T-helper 17 cell (primary cell): ENCODE data around the gene UGDH. TPM values are rescaled to one million over a fixed set of nuclear protein-coding genes. Genes with fewer than 3 reads are reported as not detected.

ENCODE experiments used
- ATAC-seq: fragments of 150-1000 bp; cut with Tn5 transposase; 2 replicates; pipeline ENCODE4 v1.10.0; 2021; ENCODE audit warnings: mild to moderate bottlenecking, moderate library complexity
- DNase-seq, 3 donors: peaks; one replicate each; pipeline versions ENCODE4 v3.0.0 to v3.0.0-alpha.2; 2020 to 2021
- H3K9me3 ChIP-seq: one replicate; pipeline ENCODE4 v1.7.0; 2013; ENCODE audit warnings: low read length, mild to moderate bottlenecking; ENCODE audit not compliant: control insufficient read depth, poor library complexity, severe bottlenecking
- H3K27ac Mint-ChIP-seq: one replicate; pipeline ENCODE4 v1.8.0; 2022; ENCODE audit warnings: mild to moderate bottlenecking, moderate library complexity, mixed read lengths
- H3K27me3 Mint-ChIP-seq: one replicate; pipeline ENCODE4 v1.8.0; 2022; ENCODE audit warnings: mixed read lengths
- H3K36me3 Mint-ChIP-seq: one replicate; pipeline ENCODE4 v1.8.0; 2022; ENCODE audit warnings: low read depth, mixed read lengths
- H3K4me1 Mint-ChIP-seq: one replicate; pipeline ENCODE4 v1.8.0; 2022; ENCODE audit warnings: mild to moderate bottlenecking, mixed read lengths
- H3K4me3 Mint-ChIP-seq: one replicate; pipeline ENCODE4 v1.8.0; 2022; ENCODE audit warnings: mild to moderate bottlenecking, moderate library complexity, mixed read lengths
- total RNA-seq, 4 donors: library from RNA in 2 of 4; stranded (reverse) in 2 of 4; gene quantifications; one replicate each; pipeline ENCODE4 v1.2.3 and lab custom pipeline; 2022 to 2026

UGDH gene
- total RNA-seq, 2 donors from 2014 or later = 6.1 to 11.3 TPM

DNA sequence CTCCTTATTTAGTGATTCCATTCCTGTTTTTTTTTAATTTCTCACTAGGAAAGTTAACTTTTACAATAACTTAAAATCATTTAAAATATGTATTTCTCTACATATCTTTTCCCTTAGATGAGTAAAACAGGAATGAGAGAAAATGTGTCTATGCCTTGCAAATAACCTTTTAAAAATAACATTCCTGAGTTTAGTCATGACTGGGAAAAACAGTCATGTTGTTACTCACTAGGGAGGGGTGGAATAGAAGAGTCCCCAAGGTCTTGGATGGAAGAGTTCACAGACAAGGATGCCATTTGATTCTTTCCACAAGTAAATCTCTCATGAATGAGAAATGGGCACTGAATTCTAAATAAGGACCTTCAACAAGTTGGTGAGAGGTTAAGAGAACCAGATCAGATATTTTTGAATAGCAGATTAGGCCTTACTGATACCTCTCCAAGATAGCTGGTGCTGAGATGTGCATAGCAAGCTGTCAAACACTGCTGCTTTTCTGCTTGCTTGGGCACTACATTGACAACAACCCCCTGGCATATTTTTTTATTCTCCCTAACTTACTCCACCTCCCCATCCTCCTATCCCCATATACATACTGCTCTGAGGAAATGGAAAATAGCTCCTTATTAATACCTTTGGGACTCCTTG is 25.1 kb downstream of the UGDH start:
- H3K4me3 Mint-ChIP-seq = no peak overlapping the region
- DNase-seq = no peak

DNA sequence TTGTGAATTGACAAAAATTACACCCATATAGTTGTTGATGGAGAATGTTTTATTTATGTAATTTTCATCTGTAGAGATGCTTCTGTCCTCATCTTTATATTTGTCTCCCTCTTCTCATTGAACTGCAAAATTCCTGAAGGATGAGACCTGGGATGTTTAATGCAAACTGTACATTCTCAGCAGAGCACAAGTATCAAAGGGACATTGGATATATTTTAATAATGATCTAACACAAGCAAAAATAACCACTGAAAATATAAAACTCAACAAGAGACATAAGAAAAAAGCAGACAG is 28.6 kb downstream of the UGDH start:
- ATAC-seq (no peak), DNase-seq (no peak)
- H3K36me3 Mint-ChIP-seq = peaks cover 5% of the 10 kb centered on the region
- H3K27ac Mint-ChIP-seq = no peak overlapping the region
- no peaks in the 10 kb centered on the region for H3K27me3 Mint-ChIP-seq
- no peaks in the 10 kb centered on the region for H3K9me3 ChIP-seq
- H3K4me1 Mint-ChIP-seq = peaks cover 2% of the 10 kb centered on the region
- H3K4me3 Mint-ChIP-seq = no peak overlapping the region

More for the DNA sequence above, 25.1 kb downstream of the UGDH start:
- H3K9me3 ChIP-seq = no peaks in the 10 kb centered on the region
- H3K36me3 Mint-ChIP-seq = peaks cover 7% of the 10 kb centered on the region
- H3K27ac Mint-ChIP-seq = peak overlapping the region; percentile 8
- H3K4me1 Mint-ChIP-seq = no peaks in the 10 kb centered on the region
- no peaks in the 10 kb centered on the region for H3K27me3 Mint-ChIP-seq
- no peak for ATAC-seq

DNA sequence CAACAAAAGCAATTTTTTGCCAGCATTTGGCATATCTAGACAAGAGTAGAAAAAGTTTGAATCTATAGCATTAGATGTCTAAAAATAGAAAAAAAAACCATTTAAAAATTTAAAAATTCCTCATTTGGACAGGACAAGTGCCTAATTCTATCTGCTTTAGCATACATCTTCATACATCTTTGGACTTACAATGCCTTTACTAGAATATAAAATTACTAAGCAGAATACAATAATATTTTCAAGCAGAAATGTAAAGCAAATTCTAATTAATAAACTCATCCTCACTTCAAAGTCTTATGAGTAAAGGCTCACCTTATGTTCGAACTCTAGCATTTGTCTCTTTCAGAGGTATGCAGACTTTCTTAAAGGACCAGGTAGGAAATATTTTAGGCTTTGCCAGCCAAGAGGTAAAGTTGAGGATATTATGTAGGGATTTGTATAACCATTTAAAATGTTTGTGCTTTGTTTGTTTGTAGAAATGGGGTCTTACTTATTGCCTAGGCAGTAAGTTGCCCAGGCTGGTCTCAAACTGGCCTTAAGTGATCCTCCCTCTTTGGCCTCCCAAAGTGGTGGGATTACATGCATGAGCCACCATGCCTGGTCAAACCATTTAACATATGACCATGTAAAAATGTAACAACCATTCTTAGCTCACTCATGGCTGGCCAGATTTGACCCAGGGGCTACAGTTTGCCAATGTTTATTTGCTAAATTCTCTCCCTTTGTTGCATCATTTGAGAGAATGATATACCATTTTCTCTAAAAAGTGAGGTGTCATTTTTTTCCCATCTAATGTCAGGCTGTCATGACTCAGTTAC is 29.1 kb downstream of the UGDH start:
- Mint-ChIP-seq H3K4me1 (peaks cover 2% of the 10 kb centered on the region), H3K36me3 (peaks cover 5% of the 10 kb centered on the region), H3K27ac (no peak overlapping the region), H3K4me3 (no peak overlapping the region), H3K27me3 (no peaks in the 10 kb centered on the region)
- DNase-seq (no peak), ATAC-seq (no peak)
- no peaks in the 10 kb centered on the region for H3K9me3 ChIP-seq

DNA sequence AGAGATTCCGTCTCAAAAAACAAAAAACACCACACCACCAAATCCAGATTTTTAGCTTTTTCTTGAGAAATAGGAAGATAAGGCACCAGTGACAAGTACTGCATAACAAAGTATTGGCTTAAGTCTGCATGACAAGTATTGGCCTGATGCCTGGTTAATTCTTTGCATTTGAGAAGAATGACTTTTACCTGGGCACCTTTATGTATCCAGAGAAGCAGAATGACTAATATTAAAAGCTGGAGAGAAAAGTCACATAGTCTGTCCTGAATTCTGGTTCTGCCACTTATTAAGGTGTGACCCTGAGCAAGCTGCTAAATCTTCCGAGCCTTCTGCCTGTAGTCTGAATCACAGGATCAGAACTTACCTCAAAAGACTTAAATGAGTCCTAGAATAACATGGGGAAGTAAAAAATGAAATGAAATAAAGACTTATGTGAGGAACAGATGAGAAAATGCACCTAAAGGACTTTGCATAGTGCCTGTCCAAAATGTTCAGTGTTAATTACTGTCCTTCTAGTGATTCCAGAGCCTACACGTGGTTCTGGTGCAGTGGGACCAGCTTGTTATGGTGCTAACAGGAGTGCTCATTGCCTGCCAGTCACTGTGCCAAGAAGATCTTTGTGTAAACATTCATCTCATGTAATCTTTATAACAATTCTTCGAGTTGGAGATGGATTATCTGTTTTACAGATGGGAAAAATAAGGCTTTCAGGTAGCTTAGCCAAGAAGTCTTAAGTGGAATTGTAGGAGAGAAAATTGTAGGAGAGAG is 31.6 kb downstream of the UGDH start:
- Mint-ChIP-seq H3K4me3 (no peak overlapping the region), H3K36me3 (peaks cover 2% of the 10 kb centered on the region), H3K27ac (no peak overlapping the region), H3K27me3 (no peaks in the 10 kb centered on the region), H3K4me1 (peaks cover 3% of the 10 kb centered on the region)
- no peaks in the 10 kb centered on the region for H3K9me3 ChIP-seq
- no peak for ATAC-seq
- no peak for DNase-seq

DNA sequence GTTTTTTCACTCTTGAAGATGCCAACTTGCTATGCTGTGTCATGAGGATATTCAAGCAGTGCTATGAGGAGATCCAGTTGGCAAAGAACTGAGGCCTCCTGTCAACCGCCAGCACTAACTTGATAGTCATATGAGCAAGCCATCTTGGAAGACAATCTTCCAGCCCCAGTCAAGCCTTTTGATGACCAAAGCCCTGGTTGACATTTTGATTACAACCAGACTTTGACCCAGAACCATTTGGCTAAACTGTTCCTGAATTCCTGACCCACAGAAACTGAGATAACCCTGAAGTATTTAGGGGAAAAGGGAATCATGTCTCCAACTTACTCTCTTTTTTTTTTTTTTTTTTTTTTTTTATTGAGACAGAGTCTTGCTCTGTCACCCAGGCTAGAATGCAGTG is 32.9 kb downstream of the UGDH start:
- no peak overlapping the region for H3K4me3 Mint-ChIP-seq
- H3K36me3 Mint-ChIP-seq = no peaks in the 10 kb centered on the region
- H3K4me1 Mint-ChIP-seq = peaks cover 6% of the 10 kb centered on the region
- no peaks in the 10 kb centered on the region for H3K27me3 Mint-ChIP-seq
- H3K9me3 ChIP-seq = no peaks in the 10 kb centered on the region
- H3K27ac Mint-ChIP-seq = no peak overlapping the region
- DNase-seq = no peak
- no peak for ATAC-seq

DNA sequence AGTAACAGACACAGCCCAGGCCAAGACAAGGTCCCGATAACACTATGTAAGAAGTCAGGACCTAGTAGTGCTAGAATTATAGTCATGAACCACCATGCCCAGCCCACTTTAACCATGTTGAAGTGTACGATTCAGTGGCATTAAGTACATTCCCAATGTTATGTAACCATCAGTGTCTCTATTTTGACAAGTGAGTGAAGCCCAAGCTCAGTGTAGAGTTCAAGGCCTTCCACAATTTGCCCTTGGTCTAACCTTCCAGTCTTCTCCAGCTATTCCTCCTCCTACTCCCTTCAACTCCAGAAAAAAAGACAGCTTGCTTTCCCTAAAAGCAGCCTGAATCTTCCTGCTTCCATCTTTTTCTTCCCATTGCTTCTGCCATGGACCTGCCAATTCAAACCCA is 36.9 kb downstream of the UGDH start:
- Mint-ChIP-seq H3K4me3 (no peak overlapping the region), H3K27me3 (peaks cover 6% of the 10 kb centered on the region), H3K36me3 (no peaks in the 10 kb centered on the region), H3K4me1 (peaks cover 4% of the 10 kb centered on the region), H3K27ac (peak overlapping the region; percentile 80)
- no peak for ATAC-seq
- H3K9me3 ChIP-seq = no peaks in the 10 kb centered on the region
- no peak for DNase-seq

DNA sequence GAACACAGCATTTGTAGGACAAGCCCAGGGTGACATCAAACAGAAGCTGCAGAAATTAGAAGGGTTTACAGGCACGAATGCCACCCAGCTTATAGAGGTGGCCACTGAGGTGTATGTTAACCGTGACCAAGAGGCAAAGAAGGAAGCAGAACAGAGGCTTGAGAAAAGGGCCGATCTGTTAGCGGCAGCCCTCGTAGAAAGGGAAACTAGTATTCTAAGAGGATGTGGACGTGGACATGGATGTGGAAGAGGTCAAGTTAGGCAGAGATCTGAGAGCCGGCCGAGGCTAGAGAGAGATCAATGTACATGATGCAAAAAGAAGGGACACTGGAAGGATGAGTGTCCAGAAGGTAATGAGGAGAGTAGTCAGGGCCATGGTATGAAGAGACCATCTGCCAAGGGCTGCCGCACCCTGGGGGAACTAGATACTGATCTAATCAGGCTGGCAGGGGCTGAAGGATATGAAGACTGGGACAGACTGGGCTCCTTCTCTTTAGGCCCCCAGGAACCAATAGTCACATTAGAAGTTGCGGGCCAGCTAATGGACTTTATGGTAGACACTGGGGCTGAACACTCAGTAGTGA is 40.9 kb downstream of the UGDH start:
- Mint-ChIP-seq H3K4me3 (no peak overlapping the region), H3K27ac (peak overlapping the region; percentile 5), H3K36me3 (no peaks in the 10 kb centered on the region), H3K27me3 (peaks cover 6% of the 10 kb centered on the region), H3K4me1 (peaks cover 4% of the 10 kb centered on the region)
- ATAC-seq (no peak), DNase-seq (no peak)
- no peaks in the 10 kb centered on the region for H3K9me3 ChIP-seq

DNA sequence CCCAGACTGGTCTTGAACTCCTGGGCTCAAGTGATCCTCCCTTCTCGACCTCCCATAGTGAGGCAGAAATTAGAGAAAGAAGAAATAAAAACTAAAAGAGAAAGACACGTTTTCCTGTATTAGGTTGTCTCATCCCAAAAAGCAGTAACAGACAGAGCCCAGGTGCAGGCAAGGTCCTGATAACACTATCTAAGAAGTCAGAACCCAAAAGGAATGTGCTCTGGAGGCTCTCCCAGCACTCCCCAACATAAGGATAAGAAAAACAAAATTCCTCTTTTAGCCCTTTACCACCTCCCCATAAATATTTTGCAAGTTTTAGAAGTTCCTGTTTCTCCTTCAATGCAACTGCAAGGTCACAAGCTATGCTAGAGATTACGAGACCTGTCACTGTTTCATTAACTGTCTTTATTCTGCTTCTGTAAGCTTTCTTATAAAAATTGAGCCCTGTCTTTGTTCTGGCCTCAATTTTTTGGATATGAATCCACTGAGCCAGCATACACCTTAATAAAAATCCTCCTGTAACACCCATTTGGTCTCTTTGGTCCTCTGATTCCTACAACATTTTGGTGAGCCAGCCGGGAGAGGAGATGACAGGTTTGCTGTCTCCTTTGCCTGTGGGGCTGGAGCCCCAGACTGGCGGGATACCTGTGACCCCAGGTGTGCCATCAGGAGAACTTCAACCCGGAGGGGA is 42.5 kb downstream of the UGDH start:
- H3K9me3 ChIP-seq = no peaks in the 10 kb centered on the region
- H3K27ac Mint-ChIP-seq = no peak overlapping the region
- peaks cover 6% of the 10 kb centered on the region for H3K27me3 Mint-ChIP-seq
- H3K4me3 Mint-ChIP-seq = no peak overlapping the region
- H3K36me3 Mint-ChIP-seq = no peaks in the 10 kb centered on the region
- DNase-seq (no peak), ATAC-seq (no peak)
- no peaks in the 10 kb centered on the region for H3K4me1 Mint-ChIP-seq

DNA sequence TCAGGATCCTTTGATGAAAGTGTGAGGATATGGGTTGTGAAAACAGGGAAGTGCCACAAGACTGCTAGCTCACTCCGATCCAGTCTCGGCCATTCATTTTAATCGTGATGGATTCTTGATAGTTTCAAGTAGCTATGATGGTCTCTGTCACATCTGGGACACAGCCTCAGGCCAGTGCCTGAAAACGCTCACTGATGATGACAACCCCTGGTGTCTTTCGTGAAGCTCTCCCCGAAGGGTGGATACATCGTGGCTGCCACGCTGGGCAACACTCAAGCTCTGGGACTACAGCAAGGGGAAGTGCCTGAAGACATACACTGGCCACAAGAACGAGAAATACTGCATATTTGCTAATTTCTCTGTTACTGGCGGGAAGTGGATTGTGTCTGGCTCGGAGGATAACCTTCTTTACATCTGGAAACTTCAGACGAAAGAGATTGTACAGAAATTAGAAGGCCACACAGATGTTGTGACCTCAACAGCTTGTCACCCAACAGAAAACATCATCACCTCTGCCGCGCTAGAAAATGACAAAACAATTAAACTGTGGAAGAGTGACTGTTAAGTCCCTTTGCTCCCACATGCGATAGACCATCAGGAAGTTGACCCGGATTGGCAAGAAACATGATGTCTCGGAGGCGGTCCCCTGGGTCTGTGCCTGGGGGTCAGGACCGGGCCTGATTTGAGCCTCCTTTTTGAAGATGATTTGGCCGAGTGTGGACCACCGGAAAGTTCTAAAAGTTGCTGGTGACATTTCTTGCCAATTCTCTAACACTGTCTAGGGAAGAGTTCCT is 46.1 kb downstream of the UGDH start:
- ATAC-seq (no peak), DNase-seq (no peak)
- peaks cover 5% of the 10 kb centered on the region for H3K27me3 Mint-ChIP-seq
- H3K4me1 Mint-ChIP-seq = no peaks in the 10 kb centered on the region
- H3K4me3 Mint-ChIP-seq = no peak overlapping the region
- no peak overlapping the region for H3K27ac Mint-ChIP-seq
- H3K36me3 Mint-ChIP-seq = peaks cover under 1% of the 10 kb centered on the region
- no peaks in the 10 kb centered on the region for H3K9me3 ChIP-seq

DNA sequence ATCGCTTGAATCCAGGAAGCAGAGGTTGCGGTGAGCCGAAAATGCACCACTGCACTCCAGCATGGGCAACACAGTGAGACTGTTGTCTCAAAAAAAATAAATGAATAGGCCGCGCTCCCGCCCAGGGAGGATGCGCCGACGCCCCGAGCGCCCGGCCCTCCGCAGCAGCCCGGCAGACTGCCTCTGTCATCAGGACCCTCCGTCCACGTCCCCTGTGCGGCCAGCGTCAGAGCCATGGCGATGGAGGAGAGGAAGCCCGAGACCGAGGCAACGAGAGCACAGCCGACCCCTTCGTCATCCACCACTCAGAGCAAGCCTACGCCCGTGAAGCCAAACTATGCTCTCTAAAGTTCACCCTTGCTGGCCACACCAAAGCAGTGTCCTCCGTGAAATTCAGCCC is 47.0 kb downstream of the UGDH start:
- Mint-ChIP-seq H3K27ac (no peak overlapping the region), H3K27me3 (no peaks in the 10 kb centered on the region), H3K4me1 (no peaks in the 10 kb centered on the region), H3K4me3 (no peak overlapping the region), H3K36me3 (peaks cover 2% of the 10 kb centered on the region)
- H3K9me3 ChIP-seq = no peaks in the 10 kb centered on the region
- DNase-seq (no peak), ATAC-seq (no peak)

DNA sequence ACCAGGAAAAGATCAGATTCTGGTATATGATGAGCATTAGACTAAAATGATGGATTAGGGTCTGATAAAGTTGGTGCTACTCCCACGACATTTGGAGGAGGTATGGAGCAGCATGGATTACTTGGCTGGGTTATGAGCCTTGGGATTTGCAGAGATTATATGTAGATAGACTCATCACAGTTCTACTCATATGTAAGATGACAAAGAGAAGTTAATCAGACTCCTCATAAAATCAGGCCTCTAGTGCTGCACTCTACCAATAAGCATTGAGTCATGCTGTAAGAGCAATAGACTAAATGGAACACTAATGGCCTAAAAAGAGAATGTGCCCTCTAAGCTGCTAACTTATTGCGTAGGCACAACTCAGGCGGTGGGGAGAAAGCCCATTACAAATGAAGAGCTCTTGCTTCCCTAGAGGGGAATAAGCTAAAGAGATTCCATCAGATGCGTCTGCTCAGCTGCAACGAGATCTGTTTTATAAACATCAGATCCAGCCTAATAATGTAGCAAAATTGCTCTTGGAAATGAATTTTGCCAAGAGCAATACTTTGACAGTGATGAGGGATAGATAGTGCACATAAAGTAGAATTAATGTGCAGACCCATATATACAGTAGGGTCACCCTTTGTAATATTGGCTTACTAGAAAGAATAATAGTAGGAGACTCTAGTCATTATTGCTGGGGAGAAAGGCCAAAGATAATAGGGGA is 50.9 kb downstream of the UGDH start:
- Mint-ChIP-seq H3K27ac (no peak overlapping the region), H3K27me3 (no peaks in the 10 kb centered on the region), H3K4me3 (no peak overlapping the region), H3K36me3 (peaks cover 2% of the 10 kb centered on the region), H3K4me1 (no peaks in the 10 kb centered on the region)
- no peak for ATAC-seq
- DNase-seq = no peak
- no peaks in the 10 kb centered on the region for H3K9me3 ChIP-seq

DNA sequence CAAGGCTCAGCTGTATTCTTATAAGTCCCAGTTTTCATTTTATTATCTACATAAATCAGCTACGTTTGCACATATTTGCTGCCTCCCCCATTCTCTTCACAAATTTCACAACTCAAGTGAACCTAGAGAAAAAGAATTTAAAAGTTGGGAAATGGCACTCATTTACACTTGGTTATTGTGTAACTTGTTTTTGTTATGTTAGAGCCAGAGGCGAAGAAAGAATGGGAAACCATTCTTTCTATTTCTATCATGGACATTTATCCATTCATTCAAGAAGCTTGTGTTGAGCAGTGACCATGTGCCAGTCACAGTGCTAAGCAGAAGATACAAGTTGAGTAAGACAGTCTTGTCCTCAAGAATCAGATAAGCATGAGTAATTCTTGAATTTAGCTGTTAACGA is 54.8 kb downstream of the UGDH start:
- no peaks in the 10 kb centered on the region for H3K4me1 Mint-ChIP-seq
- no peak overlapping the region for H3K27ac Mint-ChIP-seq
- no peaks in the 10 kb centered on the region for H3K9me3 ChIP-seq
- ATAC-seq = no peak
- DNase-seq = no peak
- no peaks in the 10 kb centered on the region for H3K27me3 Mint-ChIP-seq
- H3K36me3 Mint-ChIP-seq = peaks cover 2% of the 10 kb centered on the region
- no peak overlapping the region for H3K4me3 Mint-ChIP-seq
